ENCODE data around the gene PM20D2.
A peak's percentile ranks its signal among the peaks of the same experiment; 100 is the strongest.

Gene PM20D2

GRCh38 chr6:89187504-89187903 lies 41.6 kb downstream of the PM20D2 start:
- ChIA-PET POLR2A (no interaction called here), CTCF (interaction anchor here (1.2 kb wide), 1 partner anchor 8 kb away, joined by 3 read pairs; no protein-coding TSS in a partner anchor)
- Histone ChIP-seq H3K27ac (ENCODE audit: extremely low read depth, low read depth, low read length) (no peak overlapping the region), H3K9me3 (ENCODE audit: control insufficient read depth, insufficient read depth, low read depth, low read length) (no peaks in the 10 kb centered on the region), H3K4me1 (ENCODE audit: control insufficient read depth, insufficient read depth, low read length) (no peaks in the 10 kb centered on the region), H3K36me3 (ENCODE audit: control insufficient read depth in 2 of 2, insufficient read depth in 1 of 2, low read length in 2 of 2) (no peaks in the 10 kb centered on the region), H3K4me3 (ENCODE audit: low read depth, low read length) (no peak overlapping the region)
- TF ChIP-seq ATF2 (tag by site-specific recombination; IDR thresholded peaks at IDR 0.05; ENCODE audit: low read depth) (peak; percentile 69), ZFP3 (tag by site-specific recombination; IDR thresholded peaks at IDR 0.05; ENCODE audit: low read depth) (no peak)

GRCh38 chr6:89190741-89191140 lies 44.9 kb downstream of the PM20D2 start:
- no peaks in the 10 kb centered on the region for H3K9me3 ChIP-seq (ENCODE audit: control insufficient read depth, insufficient read depth, low read depth, low read length)
- H3K4me1 ChIP-seq (ENCODE audit: control insufficient read depth, insufficient read depth, low read length) = no peaks in the 10 kb centered on the region
- ChIA-PET CTCF (interaction anchor here (1.2 to 1.5 kb wide), 3 partner anchors 11 to 52 kb away, joined by 4 to 7 read pairs (median 4); no protein-coding TSS in a partner anchor), POLR2A (no interaction called here)
- no peak overlapping the region for H3K4me3 ChIP-seq (ENCODE audit: low read depth, low read length)
- H3K36me3 ChIP-seq (ENCODE audit: control insufficient read depth in 2 of 2, insufficient read depth in 1 of 2, low read length in 2 of 2) = no peaks in the 10 kb centered on the region
- TF ChIP-seq KLF16 (tag by site-specific recombination; IDR thresholded peaks at IDR 0.05) (no peak), YY2 (tag by site-specific recombination; IDR thresholded peaks at IDR 0.05) (no peak), ZFP41 (tag by site-specific recombination; IDR thresholded peaks at IDR 0.05; ENCODE audit: borderline replicate concordance) (no peak), ZEB2 (tag by site-specific recombination; IDR thresholded peaks at IDR 0.05) (no peak), ZNF830 (tag by site-specific recombination; IDR thresholded peaks at IDR 0.05; ENCODE audit: low read depth) (no peak), ZNF23 (tag by site-specific recombination; IDR thresholded peaks at IDR 0.05; ENCODE audit: borderline replicate concordance) (no peak), ZIC2 (tag by site-specific recombination; IDR thresholded peaks at IDR 0.05) (no peak), TCF7L2 (IDR thresholded peaks at IDR 0.05; ENCODE audit: borderline replicate concordance, low read depth, low read length) (no peak), ZNF10 (tag by site-specific recombination; IDR thresholded peaks at IDR 0.05) (no peak), ZNF549 (tag by site-specific recombination; IDR thresholded peaks at IDR 0.05) (no peak), BCL11B (tag by site-specific recombination; IDR thresholded peaks at IDR 0.05; ENCODE audit: low read depth) (no peak), ZNF624 (tag by site-specific recombination; IDR thresholded peaks at IDR 0.05) (no peak), SALL2 (tag by site-specific recombination; IDR thresholded peaks at IDR 0.05; ENCODE audit: borderline replicate concordance) (no peak), ZNF394 (tag by site-specific recombination; IDR thresholded peaks at IDR 0.05; ENCODE audit: borderline replicate concordance) (no peak), ZNF362 (tag by site-specific recombination; IDR thresholded peaks at IDR 0.05) (no peak)
- H3K27ac ChIP-seq (ENCODE audit: extremely low read depth, low read depth, low read length) = no peak overlapping the region

- ChIA-PET CTCF (no interaction called here), POLR2A (no interaction called here)
- Histone ChIP-seq H3K9me3 (ENCODE audit: control insufficient read depth, insufficient read depth, low read depth, low read length) (no peaks in the 10 kb centered on the region), H3K4me3 (ENCODE audit: low read depth, low read length) (no peak overlapping the region), H3K27ac (ENCODE audit: extremely low read depth, low read depth, low read length) (no peak overlapping the region), H3K4me1 (ENCODE audit: control insufficient read depth, insufficient read depth, low read length) (no peaks in the 10 kb centered on the region), H3K36me3 (ENCODE audit: control insufficient read depth in 2 of 2, insufficient read depth in 1 of 2, low read length in 2 of 2) (no peaks in the 10 kb centered on the region)
- TF ChIP-seq SETDB1 (IDR thresholded peaks at IDR 0.05; ENCODE audit: insufficient read length, low read length) (peak; percentile 22), ZNF211 (tag by site-specific recombination; IDR thresholded peaks at IDR 0.05; ENCODE audit: low read depth) (no peak)
These were observed 48.7 kb downstream of the PM20D2 start for GRCh38 chr6:89194559-89194958.
